Loucy (cell line): ENCODE measurements around the gene HOMER3.

Source experiments
- H2AFZ ChIP-seq: fragments of 200-600 bp; sonication (generic); 2 replicates; pipeline ENCODE4 v1.6.0; 2016; ENCODE audit warnings: antibody characterized with exemption, mild to moderate bottlenecking, low read length, moderate library complexity
- H3F3A ChIP-seq: fragments of 200-600 bp; 2 replicates; pipeline ENCODE4 v1.6.0; 2016; ENCODE audit warnings: antibody characterized with exemption, low read depth, mild to moderate bottlenecking
- H3K27me3 ChIP-seq: fragments of 200-600 bp; sonication (generic); 2 replicates; pipeline ENCODE4 v1.6.1; 2014; ENCODE audit warnings: low read length, mild to moderate bottlenecking; ENCODE audit not compliant: insufficient read depth, poor library complexity, severe bottlenecking
- H3K36me3 ChIP-seq: fragments of 200-600 bp; sonication (generic); 2 replicates; pipeline ENCODE4 v1.6.1; 2016; ENCODE audit warnings: low read length; ENCODE audit not compliant: insufficient read depth
- H3K4me1 ChIP-seq: fragments of 200-600 bp; sonication (generic); 2 replicates; pipeline ENCODE4 v1.5.1; 2014; ENCODE audit warnings: low read length, mild to moderate bottlenecking; ENCODE audit not compliant: insufficient read depth, poor library complexity, severe bottlenecking
- H3K4me2 ChIP-seq: fragments of 200-600 bp; sonication (generic); 2 replicates; pipeline ENCODE4 v1.6.0; 2014; ENCODE audit warnings: antibody characterized with exemption, low read length, low read depth, mild to moderate bottlenecking; ENCODE audit not compliant: poor library complexity, severe bottlenecking
- H3K4me3 ChIP-seq: fragments of 200-600 bp; sonication (generic); 2 replicates; pipeline ENCODE4 v1.5.1; 2014; ENCODE audit warnings: low read length, mild to moderate bottlenecking, mixed read lengths; ENCODE audit not compliant: poor library complexity, severe bottlenecking
- H3K79me2 ChIP-seq: fragments of 200-600 bp; sonication (generic); 2 replicates; pipeline ENCODE4 v1.6.1; 2014; ENCODE audit warnings: low read length; ENCODE audit not compliant: insufficient read depth
- H3K9ac ChIP-seq: fragments of 200-600 bp; sonication (generic); 2 replicates; pipeline ENCODE4 v1.6.0; 2014; ENCODE audit warnings: mild to moderate bottlenecking, low read depth, low read length, moderate library complexity; ENCODE audit not compliant: poor library complexity, severe bottlenecking
- H3K9me2 ChIP-seq: fragments of 200-600 bp; sonication (generic); replicated peaks from 2 replicates; pipeline ENCODE4 v1.6.1; 2016; ENCODE audit warnings: low read depth, low read length, mixed read lengths
- H3K9me3 ChIP-seq: fragments of 200-600 bp; sonication (generic); 2 replicates; pipeline ENCODE4 v1.6.1; 2014; ENCODE audit warnings: mild to moderate bottlenecking, antibody characterized with exemption, low read length, low read depth; ENCODE audit not compliant: insufficient read depth
- H4K20me1 ChIP-seq: fragments of 200-600 bp; sonication (generic); 2 replicates; pipeline ENCODE4 v1.6.0; 2014; ENCODE audit warnings: antibody characterized with exemption, low read length, mild to moderate bottlenecking; ENCODE audit not compliant: insufficient read depth, poor library complexity, severe bottlenecking
- CTCF ChIP-seq: fragments of 200-600 bp; sonication (generic); conservative IDR thresholded peaks from 2 replicates; pipeline ENCODE4 v1.5.1; 2014; ENCODE audit warnings: mild to moderate bottlenecking, antibody characterized with exemption, low read length
- EZH2phosphoT487 ChIP-seq: fragments of 200-600 bp; IDR thresholded peaks from 2 replicates; pipeline ENCODE4 v1.6.1; 2018; ENCODE audit warnings: antibody characterized with exemption, mild to moderate bottlenecking, moderate library complexity, borderline replicate concordance

HOMER3 gene

GRCh38 chr19:18898607-18899408, 42.2 kb downstream of the HOMER3 start:
- Histone ChIP-seq H3K36me3 (no peaks in the 10 kb centered on the region), H4K20me1 (no peaks in the 10 kb centered on the region), H3K9ac (no peak overlapping the region), H3K4me3 (no peak overlapping the region), H2AFZ (no peak overlapping the region), H3K4me1 (no peaks in the 10 kb centered on the region), H3K4me2 (no peak overlapping the region), H3K79me2 (no peaks in the 10 kb centered on the region), H3K27me3 (no peaks in the 10 kb centered on the region), H3K9me2 (no peaks in the 10 kb centered on the region), H3F3A (no peaks in the 10 kb centered on the region), H3K9me3 (no peaks in the 10 kb centered on the region)
- no peak for TF ChIP-seq EZH2phosphoT487
- TF ChIP-seq CTCF, result no peak

GRCh38 chr19:18898081-18898606, 42.9 kb downstream of the HOMER3 start:
- Histone ChIP-seq H3K4me1 (no peaks in the 10 kb centered on the region), H3K4me3 (no peak overlapping the region), H3K9ac (no peak overlapping the region), H3K36me3 (no peaks in the 10 kb centered on the region), H3F3A (no peaks in the 10 kb centered on the region), H3K79me2 (no peaks in the 10 kb centered on the region), H3K9me2 (no peaks in the 10 kb centered on the region), H4K20me1 (no peaks in the 10 kb centered on the region), H3K9me3 (no peaks in the 10 kb centered on the region), H3K4me2 (no peak overlapping the region), H3K27me3 (no peaks in the 10 kb centered on the region), H2AFZ (no peak overlapping the region)
- TF ChIP-seq CTCF (no peak), EZH2phosphoT487 (no peak)

GRCh38 chr19:18897094-18898029, 43.7 kb downstream of the HOMER3 start:
- no peaks in the 10 kb centered on the region for H3K27me3 ChIP-seq
- H3F3A ChIP-seq, result no peaks in the 10 kb centered on the region
- no peaks in the 10 kb centered on the region for H3K79me2 ChIP-seq
- no peak overlapping the region for H3K4me3 ChIP-seq
- H3K36me3 ChIP-seq, result no peaks in the 10 kb centered on the region
- H3K4me2 ChIP-seq, result no peak overlapping the region
- no peaks in the 10 kb centered on the region for H3K9me3 ChIP-seq
- H3K9ac ChIP-seq, result no peak overlapping the region
- no peak for TF ChIP-seq CTCF
- TF ChIP-seq EZH2phosphoT487, result no peak
- no peak overlapping the region for H2AFZ ChIP-seq
- no peaks in the 10 kb centered on the region for H3K4me1 ChIP-seq
- no peaks in the 10 kb centered on the region for H4K20me1 ChIP-seq
- H3K9me2 ChIP-seq, result no peaks in the 10 kb centered on the region
